HG02759 (cell line): ENCODE data around the gene EXOSC5.
A peak's percentile ranks its signal among the peaks of the same experiment; 100 is the strongest.

Source experiments
- ATAC-seq: cut with Tn5 transposase; IDR thresholded peaks from one replicate; pipeline ENCODE4 v1.9.1; 2021; ENCODE audit warnings: mild to moderate bottlenecking, moderate library complexity; ENCODE audit not compliant: unreplicated experiment

EXOSC5 gene

GRCh38 chr19:41426952-41427646 is 29.9 kb upstream of the EXOSC5 start, which contains the start of gene B3GNT8:
TSS of gene B3GNT8 (minus strand) at chr19:41427374. CDS start at chr19:41426778, 596 bp downstream.
- ATAC-seq = peak; percentile 41

- no peak for ATAC-seq
Observed at GRCh38 chr19:41426116-41426841, 29.1 kb upstream of the EXOSC5 start.

GRCh38 chr19:41425174-41426115 is 28.3 kb upstream of the EXOSC5 start:
- no peak for ATAC-seq

GRCh38 chr19:41424335-41425173 is 27.4 kb upstream of the EXOSC5 start:
- no peak for ATAC-seq

- no peak for ATAC-seq
Observed at GRCh38 chr19:41422955-41423354, 25.8 kb upstream of the EXOSC5 start.

- ATAC-seq = no peak
Observed at GRCh38 chr19:41422456-41422855, 25.3 kb upstream of the EXOSC5 start.

- ATAC-seq = no peak
Observed at GRCh38 chr19:41421973-41422372, 24.8 kb upstream of the EXOSC5 start.

GRCh38 chr19:41421314-41421713 is 24.2 kb upstream of the EXOSC5 start:
- no peak for ATAC-seq

- no peak for ATAC-seq
Observed at GRCh38 chr19:41420101-41420880, 23.1 kb upstream of the EXOSC5 start.

- no peak for ATAC-seq
Observed at GRCh38 chr19:41416194-41416674, 19.1 kb upstream of the EXOSC5 start.

- ATAC-seq = no peak
Observed at GRCh38 chr19:41415154-41415571, 18.0 kb upstream of the EXOSC5 start.

GRCh38 chr19:41414461-41414860 is 17.3 kb upstream of the EXOSC5 start:
- ATAC-seq = no peak

GRCh38 chr19:41413947-41414346 is 16.8 kb upstream of the EXOSC5 start:
- no peak for ATAC-seq

- no peak for ATAC-seq
Observed at GRCh38 chr19:41412953-41413352, 15.8 kb upstream of the EXOSC5 start.

- ATAC-seq = no peak
Observed at GRCh38 chr19:41411968-41412265, 14.8 kb upstream of the EXOSC5 start.

GRCh38 chr19:41411100-41411967 is 14.2 kb upstream of the EXOSC5 start:
- no peak for ATAC-seq

- ATAC-seq = no peak
Observed at GRCh38 chr19:41410336-41411054, 13.3 kb upstream of the EXOSC5 start.

- no peak for ATAC-seq
Observed at GRCh38 chr19:41409288-41409687, 12.1 kb upstream of the EXOSC5 start.
